ENCODE results near the gene GID4.

- TF ChIP-seq CTCF (IDR thresholded peaks at IDR 0.05; ENCODE audit: low read depth, low read length): no peak
- TF ChIP-seq, protein P1, sequence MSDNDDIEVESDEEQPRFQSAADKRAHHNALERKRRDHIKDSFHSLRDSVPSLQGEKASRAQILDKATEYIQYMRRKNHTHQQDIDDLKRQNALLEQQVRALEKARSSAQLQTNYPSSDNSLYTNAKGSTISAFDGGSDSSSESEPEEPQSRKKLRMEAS (IDR thresholded peaks at IDR 0.05; ENCODE audit: low read depth, low read length): no peak
Observed at GRCh38 chr17:18041776-18042175, 2.6 kb downstream of the GID4 start.

Measured in NB4 (cell line).